H1 (cell line): Measurements from ENCODE around the gene MBP. TPM values are rescaled to one million over a fixed set of nuclear protein-coding genes. Genes with fewer than 3 reads are reported as not detected.
A peak's percentile ranks its signal among the peaks of the same experiment; 100 is the strongest.

Experiments
- CTCF ChIA-PET: fragments of 300-600 bp; sonication (Branson Sonifier 250); formaldehyde crosslinking; loops from one replicate; lab custom pipeline; 2021; ENCODE audit not compliant: partially characterized antibody; lab: Charles Lee
- POLR2A ChIA-PET: fragments of 300-600 bp; sonication (Branson Sonifier 250); formaldehyde crosslinking; loops from one replicate; lab custom pipeline; 2021; ENCODE audit warnings: inconsistent platforms; ENCODE audit not compliant: partially characterized antibody; lab: Charles Lee
- DNase-seq, 2 experiments: peaks; one replicate each; pipeline versions ENCODE4 v3.0.0 to v3.0.0-alpha.2; 2010 to 2022; ENCODE audit warnings: low spot score in 2 of 2, low read depth in 1 of 2, mixed read lengths in 1 of 2
- FAIRE-seq: peaks from 2 replicates; lab custom pipeline; 2011; peaks lifted over from hg19 to GRCh38; lab: Jason Lieb, UNC
- H2AFZ ChIP-seq: 2 replicates; pipeline ENCODE4 v1.8.1; 2012; ENCODE audit warnings: low read length, inconsistent platforms
- H2AK5ac ChIP-seq: 2 replicates; pipeline ENCODE4 v1.6.1; 2013; ENCODE audit warnings: low read depth, low read length
- H2BK120ac ChIP-seq: replicated peaks from 2 replicates; pipeline ENCODE3; 2013; ENCODE audit warnings: low read depth, low read length, inconsistent platforms
- H2BK12ac ChIP-seq: 2 replicates; pipeline ENCODE4 v1.6.1; 2013; ENCODE audit warnings: low read depth, low read length
- H2BK15ac ChIP-seq: 2 replicates; pipeline ENCODE4 v1.6.1; 2013; ENCODE audit warnings: low read length
- H2BK20ac ChIP-seq: 2 replicates; pipeline ENCODE4 v1.6.1; 2013; ENCODE audit warnings: low read length
- H2BK5ac ChIP-seq: 2 replicates; pipeline ENCODE4 v1.6.1; 2013; ENCODE audit warnings: low read depth, low read length
- H3K14ac ChIP-seq: 2 replicates; pipeline ENCODE4 v1.6.1; 2013; ENCODE audit warnings: inconsistent platforms; ENCODE audit not compliant: insufficient read length
- H3K18ac ChIP-seq: 2 replicates; pipeline ENCODE4 v1.6.1; 2013; ENCODE audit warnings: low read length; ENCODE audit errors: extremely low read depth
- H3K23ac ChIP-seq: 2 replicates; pipeline ENCODE4 v1.6.1; 2013; ENCODE audit warnings: inconsistent platforms; ENCODE audit not compliant: insufficient read length
- H3K23me2 ChIP-seq: 2 replicates; pipeline ENCODE4 v1.6.1; 2013; ENCODE audit warnings: low read depth, low read length
- H3K27ac ChIP-seq: 2 replicates; pipeline ENCODE4 v1.6.1; 2011; ENCODE audit warnings: low read depth, low read length, inconsistent platforms
- H3K27me3 ChIP-seq, 4 experiments: replicated peaks in 1 of 4; 1 replicate in 1 of 4; 2 replicates in 3 of 4; pipeline versions ENCODE4 v1.6.1 to v1.8.1; 2011 to 2013; ENCODE audit warnings: low read length in 3 of 4, mild to moderate bottlenecking in 3 of 4, inconsistent platforms in 2 of 4, mixed read lengths in 2 of 4, moderate library complexity in 1 of 4; ENCODE audit not compliant: control insufficient read depth in 3 of 4, insufficient read depth in 3 of 4; ENCODE audit errors: extremely low read depth in 1 of 4
- H3K36me3 ChIP-seq, 4 experiments: 2 replicates each; pipeline versions ENCODE4 v1.6.1 to v1.8.1; 2011 to 2013; ENCODE audit warnings: mild to moderate bottlenecking in 4 of 4, low read length in 3 of 4, moderate library complexity in 2 of 4, control low read depth in 1 of 4, inconsistent platforms in 1 of 4; ENCODE audit not compliant: insufficient read depth in 4 of 4, control insufficient read depth in 2 of 4
- H3K4ac ChIP-seq: replicated peaks from 2 replicates; pipeline ENCODE3; 2013; ENCODE audit warnings: low read length, low read depth, mixed read lengths, inconsistent platforms; ENCODE audit not compliant: insufficient read length
- H3K4me1 ChIP-seq, 4 experiments: replicated peaks in 1 of 4; 1 replicate in 1 of 4; 2 replicates in 3 of 4; pipeline versions ENCODE4 v1.6.1 to v1.8.1; 2011 to 2013; ENCODE audit warnings: low read length in 3 of 4, inconsistent platforms in 2 of 4, mixed read lengths in 1 of 4; ENCODE audit not compliant: insufficient read depth in 4 of 4, control insufficient read depth in 3 of 4
- H3K4me2 ChIP-seq, 2 experiments: 2 replicates each; pipeline versions ENCODE4 v1.6.1 to v1.8.1; 2011 to 2013; ENCODE audit warnings: low read depth in 2 of 2, low read length in 2 of 2, control low read depth in 1 of 2, inconsistent platforms in 1 of 2, mild to moderate bottlenecking in 1 of 2; ENCODE audit not compliant: insufficient read depth in 1 of 2
- H3K4me3 ChIP-seq, 4 experiments: fragments of 200-600, 300-600 bp in 1 of 4; sonication (generic), shearing (Covaris generic), sonication (Bioruptor Twin) in 1 of 4; 2 replicates each; pipeline versions ENCODE4 v1.5.1 to v1.8.1; 2011 to 2016; ENCODE audit warnings: low read length in 4 of 4, low read depth in 3 of 4, control low read depth in 2 of 4, inconsistent platforms in 2 of 4, mild to moderate bottlenecking in 2 of 4, mixed read lengths in 1 of 4, moderate library complexity in 1 of 4; ENCODE audit not compliant: insufficient read depth in 2 of 4; ENCODE audit errors: extremely low read depth in 1 of 4
- H3K56ac ChIP-seq: replicated peaks from 2 replicates; pipeline ENCODE3; 2013; ENCODE audit warnings: low read depth, mild to moderate bottlenecking, mixed read lengths, low read length, inconsistent platforms; ENCODE audit not compliant: insufficient read length
- H3K79me1 ChIP-seq: 2 replicates; pipeline ENCODE4 v1.6.1; 2013; ENCODE audit warnings: low read depth, low read length, control low read depth
- H3K79me2 ChIP-seq, 2 experiments: 2 replicates each; pipeline versions ENCODE4 v1.6.1 to v1.8.1; 2012 to 2013; ENCODE audit warnings: low read length in 2 of 2, mild to moderate bottlenecking in 2 of 2, inconsistent platforms in 1 of 2; ENCODE audit not compliant: insufficient read depth in 2 of 2, control insufficient read depth in 1 of 2
- H3K9ac ChIP-seq, 4 experiments: replicated peaks in 1 of 4; 1 replicate in 1 of 4; 2 replicates in 3 of 4; pipeline versions ENCODE4 v1.6.1 to v1.8.1; 2011 to 2013; ENCODE audit warnings: low read depth in 3 of 4, low read length in 3 of 4, control low read depth in 2 of 4, mild to moderate bottlenecking in 2 of 4, moderate library complexity in 2 of 4, inconsistent platforms in 1 of 4; ENCODE audit errors: extremely low read depth in 1 of 4
- H3K9me3 ChIP-seq, 2 experiments: 2 replicates each; pipeline versions ENCODE4 v1.6.1 to v1.8.1; 2012 to 2013; ENCODE audit warnings: mild to moderate bottlenecking in 2 of 2, moderate library complexity in 2 of 2, control low read depth in 1 of 2, inconsistent platforms in 1 of 2, low read depth in 1 of 2, low read length in 1 of 2, mixed read lengths in 1 of 2; ENCODE audit not compliant: insufficient read depth in 2 of 2
- H4K20me1 ChIP-seq, 2 experiments: replicated peaks in 1 of 2; 2 replicates each; pipeline versions ENCODE3 to v1.8.1; 2011 to 2013; ENCODE audit warnings: inconsistent platforms in 2 of 2, low read length in 2 of 2, mild to moderate bottlenecking in 1 of 2; ENCODE audit not compliant: insufficient read depth in 2 of 2, control insufficient read depth in 1 of 2
- H4K5ac ChIP-seq: 2 replicates; pipeline ENCODE4 v1.6.1; 2013; ENCODE audit warnings: low read length, low read depth, mixed read lengths, inconsistent platforms; ENCODE audit not compliant: insufficient read length
- H4K8ac ChIP-seq: 2 replicates; pipeline ENCODE4 v1.8.0; 2013; ENCODE audit warnings: mild to moderate bottlenecking, moderate library complexity, low read length, inconsistent platforms; ENCODE audit not compliant: insufficient read depth; ENCODE audit errors: extremely low read depth
- H4K91ac ChIP-seq: replicated peaks from 2 replicates; pipeline ENCODE3; 2013; ENCODE audit warnings: low read length, mixed read lengths, inconsistent platforms; ENCODE audit not compliant: insufficient read length
- CBX8 ChIP-seq: fragments of 300-800, 300-1000 bp; sonication (generic); IDR thresholded peaks from 2 replicates; pipeline ENCODE4 v1.7.1; 2016; ENCODE audit warnings: low read depth, low read length, borderline replicate concordance
- CHD2 ChIP-seq: IDR thresholded peaks from 2 replicates; pipeline ENCODE4 v1.6.1; 2012; ENCODE audit warnings: low read length, improper control_type of control experiment
- NANOG ChIP-seq: IDR thresholded peaks from 2 replicates; pipeline ENCODE4 v1.6.1; 2011; ENCODE audit warnings: low read length, low read depth, mild to moderate bottlenecking, inconsistent platforms; ENCODE audit not compliant: insufficient read depth, poor library complexity, severe bottlenecking
- POLR2AphosphoS5 ChIP-seq: IDR thresholded peaks from 2 replicates; pipeline ENCODE4 v1.6.1; 2011; ENCODE audit warnings: low read depth, low read length
- RNF2 ChIP-seq: fragments of 200-900, 300-1000 bp; sonication (generic); IDR thresholded peaks from 2 replicates; pipeline ENCODE4 v1.7.1; 2016; ENCODE audit warnings: borderline replicate concordance, low read depth, mild to moderate bottlenecking, antibody characterized with exemption, low read length; ENCODE audit not compliant: poor library complexity, severe bottlenecking; ENCODE audit errors: missing control alignments
- SAP30 ChIP-seq: fragments of 300-600 bp; sonication (generic); IDR thresholded peaks from 2 replicates; pipeline ENCODE4 v1.7.1; 2012; ENCODE audit warnings: low read length, moderate library complexity, mild to moderate bottlenecking, inconsistent platforms; ENCODE audit not compliant: insufficient read depth, insufficient replicate concordance
- SP4 ChIP-seq: IDR thresholded peaks from 2 replicates; pipeline ENCODE4 v1.6.1; 2012; ENCODE audit warnings: low read length, inconsistent platforms
- SUZ12 ChIP-seq: fragments of 200-600 bp; sonication (generic); IDR thresholded peaks from 2 replicates; pipeline ENCODE4 v1.6.1; 2012; ENCODE audit warnings: mild to moderate bottlenecking, inconsistent platforms, low read length, moderate library complexity, mixed read lengths
- USF2 ChIP-seq: IDR thresholded peaks from 2 replicates; pipeline ENCODE4 v1.6.1; 2011; ENCODE audit warnings: low read length, improper control_type of control experiment
- WGBS, 2 experiments: shearing (Covaris generic) in 1 of 2; methylation state at CpG; one replicate each; pipeline versions ENCODE4 v1.1.6 to v1.1.7; 2013 to 2015; ENCODE audit warnings: low lambda C conversion rate in 2 of 2, mixed read lengths in 2 of 2, inconsistent platforms in 1 of 2, low coverage in 1 of 2, missing lambda C conversion rate in 1 of 2; ENCODE audit not compliant: insufficient replicate concordance in 2 of 2, insufficient coverage in 1 of 2, insufficient read length in 1 of 2; ENCODE audit errors: extremely low coverage in 1 of 2, missing lambda C conversion rate in 1 of 2; 5-methylcytosine and 5-hydroxymethylcytosine counted together
- polyA plus RNA-seq, 7 experiments: library from polyadenylated mRNA; depleted of rRNA in 3 of 7; stranded (reverse) in 5 of 7; unstranded in 2 of 7; fragments of >200 nt in 5 of 7; fragments of 200-250 nt in 2 of 7; gene quantifications; 1 replicate in 5 of 7; 2 replicates in 1 of 7; 4 replicates in 1 of 7; pipeline versions ENCODE4 v1.2.1 to v1.2.3, GENCODE V29; 2011 to 2013; ENCODE audit warnings: missing spikeins in 2 of 7, mixed read lengths in 2 of 7
- total RNA-seq: library from RNA; stranded (reverse); fragmentation: NEBNext Ultra II Directional; extraction: Animal tissue kit (Norgen Biotek cat#: 25700); gene quantifications from 2 replicates; pipeline ENCODE4 v1.2.1, GENCODE V29; 2021
- TF ChIP-seq, protein P1 (sequence below): IDR thresholded peaks from 2 replicates; pipeline ENCODE4 v1.6.1; 2012; ENCODE audit warnings: inconsistent platforms

The MBP gene
- total and polyA plus RNA-seq, 2 of the 8 experiments (the other 6 are each of a cell fraction or from before 2014, with no cell fraction given) = 7.7 to 19.2 TPM

DNA sequence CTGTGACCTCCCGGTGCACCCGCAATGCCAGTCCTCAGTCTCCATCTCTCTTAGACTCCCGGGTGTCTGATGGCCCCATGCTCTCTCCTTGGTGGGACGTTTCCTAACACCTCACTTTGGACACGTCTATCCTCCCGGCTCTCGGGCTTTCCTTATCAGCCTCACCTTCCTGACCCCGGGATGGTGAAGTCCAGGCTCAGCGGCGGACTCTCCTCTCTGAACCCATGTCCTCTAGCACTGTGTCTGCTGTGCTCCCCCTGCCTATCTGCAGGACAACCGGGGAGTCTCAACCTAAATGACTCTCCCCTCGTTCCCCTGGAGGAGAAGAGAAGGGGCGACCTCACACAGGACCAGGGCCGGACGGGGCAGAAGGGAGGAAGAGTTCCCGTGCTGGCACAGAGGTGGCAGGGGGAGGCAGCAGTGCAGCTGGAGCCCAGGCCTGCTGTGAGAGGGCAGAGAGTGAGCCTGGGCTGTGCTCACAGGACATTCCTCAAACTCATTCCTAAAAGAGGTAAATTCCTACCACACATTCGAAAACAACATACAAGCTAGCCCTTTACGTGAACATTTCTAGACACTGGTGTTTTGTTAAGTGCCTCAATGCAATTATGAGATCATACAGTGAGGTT is 41.9 kb downstream of the MBP start:
- 0 out of 2 replicates have a peak overlapping the region, but pooled peaks have one; percentile 32 for H2AK5ac ChIP-seq
- FAIRE-seq = no peak
- CTCF ChIA-PET = no interaction called here
- no peak for TF ChIP-seq SP4
- no peak for TF ChIP-seq SAP30
- TF ChIP-seq CHD2 = no peak
- TF ChIP-seq SUZ12 = no peak
- TF ChIP-seq POLR2AphosphoS5 = no peak
- TF ChIP-seq, protein P1, sequence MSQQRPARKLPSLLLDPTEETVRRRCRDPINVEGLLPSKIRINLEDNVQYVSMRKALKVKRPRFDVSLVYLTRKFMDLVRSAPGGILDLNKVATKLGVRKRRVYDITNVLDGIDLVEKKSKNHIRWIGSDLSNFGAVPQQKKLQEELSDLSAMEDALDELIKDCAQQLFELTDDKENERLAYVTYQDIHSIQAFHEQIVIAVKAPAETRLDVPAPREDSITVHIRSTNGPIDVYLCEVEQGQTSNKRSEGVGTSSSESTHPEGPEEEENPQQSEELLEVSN = no peak
- no peak for TF ChIP-seq USF2
- no peak for TF ChIP-seq CBX8
- TF ChIP-seq RNF2 = no peak
- no peak for TF ChIP-seq NANOG

More for the DNA sequence above, 41.9 kb downstream of the MBP start:
- Histone ChIP-seq H3K36me3 (no peaks in the 10 kb centered on the region), H2BK120ac (no peak overlapping the region), H3K4ac (no peak overlapping the region), H4K91ac (no peak overlapping the region), H3K4me2 (no peak overlapping the region), H2AFZ (no peak overlapping the region), H2BK5ac (no peak overlapping the region), H2BK20ac (no peak overlapping the region), H3K23ac (no peak overlapping the region), H3K23me2 (peaks cover 4% of the 10 kb centered on the region; the same call in 1 of the 2 replicates), H4K5ac (no peak overlapping the region), H3K9ac (no peak overlapping the region), H3K14ac (no peak overlapping the region), H2BK15ac (no peak overlapping the region), H4K20me1 (peaks cover 0 to 8% of the 10 kb centered on the region in 2 experiments), H3K4me1 (peaks cover 0 to 22% (median 4%) of the 10 kb centered on the region in 4 experiments; a peak in 5 of 7 replicates), H3K79me2 (0 out of 4 replicates have a peak, but pooled peaks cover 0 to 3% of the 10 kb centered on the region in 2 experiments), H3K18ac (no peak overlapping the region), H3K56ac (no peak overlapping the region), H3K27ac (no peak overlapping the region), H3K9me3 (no peaks in the 10 kb centered on the region), H3K27me3 (peaks cover 0 to 12% (median 3%) of the 10 kb centered on the region in 4 experiments; a peak in 2 of 7 replicates), H4K8ac (no peak overlapping the region), H3K79me1 (peaks cover 4% of the 10 kb centered on the region; the same call in 1 of the 2 replicates), H2BK12ac (0 out of 2 replicates have a peak overlapping the region, but pooled peaks have one; percentile 68), H3K4me3 (no peak overlapping the region)
- 87% methylated on average over 18 of the region's 18 CpGs; no CpG with 5 or more reads in 1 of the 2 experiments for WGBS, 2 experiments
- POLR2A ChIA-PET = no interaction called here
- no peak for DNase-seq
